ENCODE measurements around the gene ASTN2.

- no peak for TF ChIP-seq CTCF (IDR thresholded peaks at IDR 0.05)
- no peak for TF ChIP-seq EP300 (IDR thresholded peaks at IDR 0.05)
Measured at GRCh38 chr9:116964258-116964657, 450.6 kb downstream of the ASTN2 start.

Data from sigmoid colon (tissue), 4 donors.